ENCODE results near the gene ACTL10. TPM values are rescaled to one million over a fixed set of nuclear protein-coding genes. Genes with fewer than 3 reads are reported as not detected.

ACTL10 gene
- total RNA-seq, 1 experiment from 2014 or later: 1.3 TPM

DNA sequence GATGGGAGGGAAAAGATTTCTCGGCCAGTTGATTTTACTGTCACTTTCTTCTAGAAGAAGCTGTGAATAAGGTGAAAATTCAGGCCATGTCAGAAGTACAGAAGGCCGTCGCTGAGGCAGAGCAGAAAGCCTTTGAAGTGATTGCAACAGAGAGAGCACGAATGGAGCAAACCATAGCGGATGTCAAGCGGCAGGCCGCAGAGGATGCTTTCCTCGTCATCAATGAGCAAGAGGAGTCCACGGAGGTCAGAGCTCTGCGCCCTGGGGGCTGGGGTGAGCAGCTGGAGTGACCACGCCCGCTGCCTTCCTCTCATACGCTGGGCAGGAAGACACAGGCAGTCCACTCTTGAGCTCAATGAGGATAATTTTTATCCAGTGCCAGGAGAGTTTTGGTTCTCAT is 26.5 kb upstream of the ACTL10 start:
- Mint-ChIP-seq H3K4me1 (no peaks in the 10 kb centered on the region), H3K27ac (no peak overlapping the region), H3K27me3 (ENCODE audit: low read depth) (no peaks in the 10 kb centered on the region), H3K9me3 (no peaks in the 10 kb centered on the region), H3K36me3 (peaks cover 44% of the 10 kb centered on the region), H3K4me3 (no peak overlapping the region)
- CTCF ChIA-PET: interaction anchor here (1.9 kb wide), 1 partner anchor 183 kb away, joined by 8 read pairs; no protein-coding TSS in a partner anchor
- no peak for ATAC-seq
- TF ChIP-seq ESRRA (CRISPR knock-in tag; IDR thresholded peaks at IDR 0.05; ENCODE audit: borderline replicate concordance) (no peak), ETV6 (CRISPR knock-in tag; IDR thresholded peaks at IDR 0.05) (no peak), NFYB (CRISPR knock-in tag; conservative IDR thresholded peaks at IDR 0.05; ENCODE audit: low read depth) (no peak), KAT7 (CRISPR knock-in tag; IDR thresholded peaks at IDR 0.05; ENCODE audit: borderline replicate concordance) (no peak)
- TF ChIP-seq, protein P1, sequence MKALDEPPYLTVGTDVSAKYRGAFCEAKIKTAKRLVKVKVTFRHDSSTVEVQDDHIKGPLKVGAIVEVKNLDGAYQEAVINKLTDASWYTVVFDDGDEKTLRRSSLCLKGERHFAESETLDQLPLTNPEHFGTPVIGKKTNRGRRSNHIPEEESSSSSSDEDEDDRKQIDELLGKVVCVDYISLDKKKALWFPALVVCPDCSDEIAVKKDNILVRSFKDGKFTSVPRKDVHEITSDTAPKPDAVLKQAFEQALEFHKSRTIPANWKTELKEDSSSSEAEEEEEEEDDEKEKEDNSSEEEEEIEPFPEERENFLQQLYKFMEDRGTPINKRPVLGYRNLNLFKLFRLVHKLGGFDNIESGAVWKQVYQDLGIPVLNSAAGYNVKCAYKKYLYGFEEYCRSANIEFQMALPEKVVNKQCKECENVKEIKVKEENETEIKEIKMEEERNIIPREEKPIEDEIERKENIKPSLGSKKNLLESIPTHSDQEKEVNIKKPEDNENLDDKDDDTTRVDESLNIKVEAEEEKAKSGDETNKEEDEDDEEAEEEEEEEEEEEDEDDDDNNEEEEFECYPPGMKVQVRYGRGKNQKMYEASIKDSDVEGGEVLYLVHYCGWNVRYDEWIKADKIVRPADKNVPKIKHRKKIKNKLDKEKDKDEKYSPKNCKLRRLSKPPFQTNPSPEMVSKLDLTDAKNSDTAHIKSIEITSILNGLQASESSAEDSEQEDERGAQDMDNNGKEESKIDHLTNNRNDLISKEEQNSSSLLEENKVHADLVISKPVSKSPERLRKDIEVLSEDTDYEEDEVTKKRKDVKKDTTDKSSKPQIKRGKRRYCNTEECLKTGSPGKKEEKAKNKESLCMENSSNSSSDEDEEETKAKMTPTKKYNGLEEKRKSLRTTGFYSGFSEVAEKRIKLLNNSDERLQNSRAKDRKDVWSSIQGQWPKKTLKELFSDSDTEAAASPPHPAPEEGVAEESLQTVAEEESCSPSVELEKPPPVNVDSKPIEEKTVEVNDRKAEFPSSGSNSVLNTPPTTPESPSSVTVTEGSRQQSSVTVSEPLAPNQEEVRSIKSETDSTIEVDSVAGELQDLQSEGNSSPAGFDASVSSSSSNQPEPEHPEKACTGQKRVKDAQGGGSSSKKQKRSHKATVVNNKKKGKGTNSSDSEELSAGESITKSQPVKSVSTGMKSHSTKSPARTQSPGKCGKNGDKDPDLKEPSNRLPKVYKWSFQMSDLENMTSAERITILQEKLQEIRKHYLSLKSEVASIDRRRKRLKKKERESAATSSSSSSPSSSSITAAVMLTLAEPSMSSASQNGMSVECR (CRISPR knock-in tag; IDR thresholded peaks at IDR 0.05; ENCODE audit: borderline replicate concordance): no peak
- TF ChIP-seq, protein P2, sequence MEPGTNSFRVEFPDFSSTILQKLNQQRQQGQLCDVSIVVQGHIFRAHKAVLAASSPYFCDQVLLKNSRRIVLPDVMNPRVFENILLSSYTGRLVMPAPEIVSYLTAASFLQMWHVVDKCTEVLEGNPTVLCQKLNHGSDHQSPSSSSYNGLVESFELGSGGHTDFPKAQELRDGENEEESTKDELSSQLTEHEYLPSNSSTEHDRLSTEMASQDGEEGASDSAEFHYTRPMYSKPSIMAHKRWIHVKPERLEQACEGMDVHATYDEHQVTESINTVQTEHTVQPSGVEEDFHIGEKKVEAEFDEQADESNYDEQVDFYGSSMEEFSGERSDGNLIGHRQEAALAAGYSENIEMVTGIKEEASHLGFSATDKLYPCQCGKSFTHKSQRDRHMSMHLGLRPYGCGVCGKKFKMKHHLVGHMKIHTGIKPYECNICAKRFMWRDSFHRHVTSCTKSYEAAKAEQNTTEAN (CRISPR knock-in tag; IDR thresholded peaks at IDR 0.05): no peak
- DNase-seq (ENCODE audit: low spot score): no peak
- POLR2A ChIA-PET: no interaction called here

DNA sequence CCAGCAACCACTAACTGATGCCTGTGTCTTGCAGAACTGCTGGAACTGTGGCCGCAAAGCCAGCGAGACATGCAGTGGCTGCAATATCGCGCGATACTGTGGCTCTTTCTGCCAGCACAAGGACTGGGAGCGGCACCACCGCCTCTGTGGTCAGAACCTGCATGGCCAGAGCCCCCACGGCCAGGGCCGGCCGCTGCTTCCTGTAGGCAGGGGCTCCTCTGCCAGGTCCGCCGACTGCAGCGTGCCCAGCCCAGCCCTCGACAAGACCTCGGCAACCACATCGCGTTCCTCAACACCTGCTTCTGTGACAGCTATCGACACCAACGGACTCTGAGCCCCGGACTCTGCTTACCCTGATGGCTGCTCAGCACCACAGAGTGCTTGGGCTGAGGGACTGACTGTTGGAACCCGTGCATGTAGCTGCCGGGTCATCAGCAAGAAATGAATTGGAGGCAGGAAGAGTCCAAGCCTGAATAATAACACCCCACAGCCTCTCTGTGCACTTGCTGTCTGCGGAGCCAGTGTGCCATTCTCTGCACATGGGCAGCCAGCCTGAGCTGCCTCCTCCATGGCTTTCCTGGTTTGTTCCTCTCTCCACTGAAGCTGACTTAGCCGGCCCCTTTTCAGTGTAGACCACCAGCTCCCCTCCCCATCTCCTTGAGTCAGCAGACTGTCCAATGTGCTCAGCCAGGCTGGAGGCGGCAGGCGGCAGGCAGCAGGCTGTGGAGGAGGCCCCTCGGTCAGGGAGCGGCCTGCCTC is 22.3 kb upstream of the ACTL10 start:
- POLR2A ChIA-PET: no interaction called here
- Mint-ChIP-seq H3K4me3 (no peak overlapping the region), H3K9me3 (no peaks in the 10 kb centered on the region), H3K27ac (no peak overlapping the region), H3K4me1 (peaks cover 6% of the 10 kb centered on the region), H3K27me3 (ENCODE audit: low read depth) (no peaks in the 10 kb centered on the region), H3K36me3 (peaks cover 30% of the 10 kb centered on the region)
- ATAC-seq: no peak
- TF ChIP-seq TEAD1 (CRISPR knock-in tag; IDR thresholded peaks at IDR 0.05): no peak
- TF ChIP-seq EMX1 (CRISPR knock-in tag; IDR thresholded peaks at IDR 0.05): no peak
- TF ChIP-seq TP53 (CRISPR knock-in tag; IDR thresholded peaks at IDR 0.05): no peak
- TF ChIP-seq OVOL2 (CRISPR knock-in tag; IDR thresholded peaks at IDR 0.05; ENCODE audit: borderline replicate concordance): no peak
- TF ChIP-seq ZNF219 (CRISPR knock-in tag; IDR thresholded peaks at IDR 0.05; ENCODE audit: borderline replicate concordance): no peak
- no peak for TF ChIP-seq NFATC4 (CRISPR knock-in tag; IDR thresholded peaks at IDR 0.05)
- no peak for TF ChIP-seq NFE2L1 (CRISPR knock-in tag; IDR thresholded peaks at IDR 0.05)
- no peak for TF ChIP-seq ZNF121 (CRISPR knock-in tag; IDR thresholded peaks at IDR 0.05)
- TF ChIP-seq, protein P3, sequence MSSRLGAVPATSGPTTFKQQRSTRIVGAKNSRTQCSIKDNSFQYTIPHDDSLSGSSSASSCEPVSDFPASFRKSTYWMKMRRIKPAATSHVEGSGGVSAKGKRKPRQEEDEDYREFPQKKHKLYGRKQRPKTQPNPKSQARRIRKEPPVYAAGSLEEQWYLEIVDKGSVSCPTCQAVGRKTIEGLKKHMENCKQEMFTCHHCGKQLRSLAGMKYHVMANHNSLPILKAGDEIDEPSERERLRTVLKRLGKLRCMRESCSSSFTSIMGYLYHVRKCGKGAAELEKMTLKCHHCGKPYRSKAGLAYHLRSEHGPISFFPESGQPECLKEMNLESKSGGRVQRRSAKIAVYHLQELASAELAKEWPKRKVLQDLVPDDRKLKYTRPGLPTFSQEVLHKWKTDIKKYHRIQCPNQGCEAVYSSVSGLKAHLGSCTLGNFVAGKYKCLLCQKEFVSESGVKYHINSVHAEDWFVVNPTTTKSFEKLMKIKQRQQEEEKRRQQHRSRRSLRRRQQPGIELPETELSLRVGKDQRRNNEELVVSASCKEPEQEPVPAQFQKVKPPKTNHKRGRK (CRISPR knock-in tag; IDR thresholded peaks at IDR 0.05; ENCODE audit: borderline replicate concordance): no peak
- no peak for DNase-seq (ENCODE audit: low spot score)
- CTCF ChIA-PET: interaction anchor here (1.0 to 1.2 kb wide), 2 partner anchors 9 to 187 kb away, joined by 3 to 5 read pairs; no protein-coding TSS in a partner anchor

DNA sequence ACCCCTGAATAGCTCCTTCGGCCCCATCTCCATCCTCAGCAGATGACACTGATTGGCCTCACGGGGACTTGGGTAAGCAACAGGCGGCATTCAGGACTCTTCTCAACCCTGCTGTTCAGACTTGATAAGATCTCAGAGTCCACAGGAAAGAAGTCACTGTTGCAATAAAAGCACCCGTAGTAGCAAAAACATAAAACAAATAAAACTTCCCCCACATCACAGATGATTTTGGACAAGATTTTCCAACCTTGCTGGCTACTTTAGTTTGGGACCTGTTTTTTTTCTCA is 21.7 kb upstream of the ACTL10 start:
- Mint-ChIP-seq H3K27me3 (ENCODE audit: low read depth) (no peaks in the 10 kb centered on the region), H3K9me3 (no peaks in the 10 kb centered on the region), H3K27ac (no peak overlapping the region), H3K4me3 (no peak overlapping the region), H3K36me3 (peaks cover 28% of the 10 kb centered on the region), H3K4me1 (peaks cover 7% of the 10 kb centered on the region)
- ChIA-PET POLR2A (no interaction called here), CTCF (interaction anchor here (1.0 to 1.2 kb wide), 2 partner anchors 9 to 188 kb away, joined by 3 to 5 read pairs; no protein-coding TSS in a partner anchor)
- ATAC-seq (no peak), DNase-seq (ENCODE audit: low spot score) (no peak)
- TF ChIP-seq JUN (CRISPR knock-in tag; IDR thresholded peaks at IDR 0.05) (no peak), SMAD4 (CRISPR knock-in tag; IDR thresholded peaks at IDR 0.05) (no peak), GABPB1 (CRISPR knock-in tag; IDR thresholded peaks at IDR 0.05) (no peak), TEAD1 (CRISPR knock-in tag; IDR thresholded peaks at IDR 0.05) (no peak), ZNF232 (CRISPR knock-in tag; IDR thresholded peaks at IDR 0.05) (no peak), TP53 (CRISPR knock-in tag; IDR thresholded peaks at IDR 0.05) (no peak)
- TF ChIP-seq, protein P4, sequence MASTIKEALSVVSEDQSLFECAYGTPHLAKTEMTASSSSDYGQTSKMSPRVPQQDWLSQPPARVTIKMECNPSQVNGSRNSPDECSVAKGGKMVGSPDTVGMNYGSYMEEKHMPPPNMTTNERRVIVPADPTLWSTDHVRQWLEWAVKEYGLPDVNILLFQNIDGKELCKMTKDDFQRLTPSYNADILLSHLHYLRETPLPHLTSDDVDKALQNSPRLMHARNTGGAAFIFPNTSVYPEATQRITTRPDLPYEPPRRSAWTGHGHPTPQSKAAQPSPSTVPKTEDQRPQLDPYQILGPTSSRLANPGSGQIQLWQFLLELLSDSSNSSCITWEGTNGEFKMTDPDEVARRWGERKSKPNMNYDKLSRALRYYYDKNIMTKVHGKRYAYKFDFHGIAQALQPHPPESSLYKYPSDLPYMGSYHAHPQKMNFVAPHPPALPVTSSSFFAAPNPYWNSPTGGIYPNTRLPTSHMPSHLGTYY (CRISPR knock-in tag; IDR thresholded peaks at IDR 0.05): no peak
- TF ChIP-seq, protein P5, sequence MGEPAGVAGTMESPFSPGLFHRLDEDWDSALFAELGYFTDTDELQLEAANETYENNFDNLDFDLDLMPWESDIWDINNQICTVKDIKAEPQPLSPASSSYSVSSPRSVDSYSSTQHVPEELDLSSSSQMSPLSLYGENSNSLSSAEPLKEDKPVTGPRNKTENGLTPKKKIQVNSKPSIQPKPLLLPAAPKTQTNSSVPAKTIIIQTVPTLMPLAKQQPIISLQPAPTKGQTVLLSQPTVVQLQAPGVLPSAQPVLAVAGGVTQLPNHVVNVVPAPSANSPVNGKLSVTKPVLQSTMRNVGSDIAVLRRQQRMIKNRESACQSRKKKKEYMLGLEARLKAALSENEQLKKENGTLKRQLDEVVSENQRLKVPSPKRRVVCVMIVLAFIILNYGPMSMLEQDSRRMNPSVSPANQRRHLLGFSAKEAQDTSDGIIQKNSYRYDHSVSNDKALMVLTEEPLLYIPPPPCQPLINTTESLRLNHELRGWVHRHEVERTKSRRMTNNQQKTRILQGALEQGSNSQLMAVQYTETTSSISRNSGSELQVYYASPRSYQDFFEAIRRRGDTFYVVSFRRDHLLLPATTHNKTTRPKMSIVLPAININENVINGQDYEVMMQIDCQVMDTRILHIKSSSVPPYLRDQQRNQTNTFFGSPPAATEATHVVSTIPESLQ (CRISPR knock-in tag; IDR thresholded peaks at IDR 0.05): no peak
- TF ChIP-seq, protein P6, sequence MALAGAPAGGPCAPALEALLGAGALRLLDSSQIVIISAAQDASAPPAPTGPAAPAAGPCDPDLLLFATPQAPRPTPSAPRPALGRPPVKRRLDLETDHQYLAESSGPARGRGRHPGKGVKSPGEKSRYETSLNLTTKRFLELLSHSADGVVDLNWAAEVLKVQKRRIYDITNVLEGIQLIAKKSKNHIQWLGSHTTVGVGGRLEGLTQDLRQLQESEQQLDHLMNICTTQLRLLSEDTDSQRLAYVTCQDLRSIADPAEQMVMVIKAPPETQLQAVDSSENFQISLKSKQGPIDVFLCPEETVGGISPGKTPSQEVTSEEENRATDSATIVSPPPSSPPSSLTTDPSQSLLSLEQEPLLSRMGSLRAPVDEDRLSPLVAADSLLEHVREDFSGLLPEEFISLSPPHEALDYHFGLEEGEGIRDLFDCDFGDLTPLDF (CRISPR knock-in tag; IDR thresholded peaks at IDR 0.05): no peak

Data from WTC11 (cell line).